GM18511 (cell line): ENCODE data around the gene PPM1E.
"Not testable (repeated sequence)": the region's sequence is repeated elsewhere in the genome, so short reads cannot be mapped to it uniquely, and the experiment has no call there.

Experiments
- ATAC-seq: cut with Tn5 transposase; IDR thresholded peaks from one replicate; pipeline ENCODE4 v1.9.1; 2021; ENCODE audit warnings: mild to moderate bottlenecking, moderate library complexity; ENCODE audit not compliant: unreplicated experiment

The PPM1E gene

DNA sequence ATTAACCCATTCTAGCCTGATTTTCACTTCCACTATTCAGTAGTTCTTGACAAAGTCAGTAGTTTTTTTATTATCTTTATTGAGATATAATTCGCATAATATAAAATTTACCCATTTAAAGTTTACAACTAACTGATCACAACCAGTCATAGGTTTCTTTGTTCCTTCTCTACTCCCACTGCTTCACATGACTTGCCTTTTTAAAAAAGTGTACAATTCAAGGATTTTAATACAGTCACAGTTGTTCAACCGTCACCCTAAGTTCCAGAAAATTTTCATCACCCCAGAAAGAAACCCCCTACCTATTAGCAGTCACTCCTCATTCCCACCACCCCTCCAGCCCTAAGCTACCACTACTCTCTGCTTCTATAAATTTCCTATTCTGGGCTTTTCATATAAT lies 188.5 kb downstream of the PPM1E start:
- no peak for ATAC-seq

DNA sequence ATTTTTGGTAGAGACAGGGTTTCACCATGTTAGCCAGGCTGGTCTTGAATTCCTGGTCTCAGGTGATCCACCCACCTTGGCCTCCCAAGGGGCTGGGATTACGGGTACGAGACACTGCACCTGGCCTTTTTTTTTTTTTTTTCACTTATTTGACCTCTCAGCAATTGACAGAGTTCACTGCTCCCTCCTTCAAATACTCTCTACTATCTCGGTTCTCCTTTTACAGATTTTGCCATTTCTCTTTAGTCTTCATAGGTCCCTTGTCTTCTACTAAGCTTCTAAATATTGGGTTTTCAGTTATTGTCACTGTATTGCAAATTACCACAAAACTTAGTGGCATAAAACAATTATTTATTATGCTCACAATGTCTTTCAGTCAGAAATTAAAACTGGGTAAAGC lies 191.8 kb downstream of the PPM1E start:
- ATAC-seq = no peak

DNA sequence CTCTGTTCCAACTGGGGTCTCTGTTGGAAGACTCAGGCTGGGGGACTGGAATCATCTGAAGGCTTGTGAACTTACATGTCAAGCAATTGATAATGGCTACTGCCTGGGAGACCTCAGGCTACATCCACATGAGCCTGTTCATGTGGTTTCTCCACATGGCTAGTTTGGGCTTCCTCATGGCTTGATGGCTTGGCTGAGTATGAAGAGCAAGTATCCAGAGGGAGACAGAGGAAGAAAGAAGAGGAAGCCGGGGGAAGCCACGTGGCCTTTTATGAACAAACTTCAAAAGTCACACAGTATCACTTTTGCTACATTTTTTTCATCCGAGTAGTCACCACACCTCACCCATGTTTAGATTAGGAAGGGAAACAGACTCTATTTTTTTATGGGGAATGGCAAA lies 192.2 kb downstream of the PPM1E start:
- no peak for ATAC-seq

DNA sequence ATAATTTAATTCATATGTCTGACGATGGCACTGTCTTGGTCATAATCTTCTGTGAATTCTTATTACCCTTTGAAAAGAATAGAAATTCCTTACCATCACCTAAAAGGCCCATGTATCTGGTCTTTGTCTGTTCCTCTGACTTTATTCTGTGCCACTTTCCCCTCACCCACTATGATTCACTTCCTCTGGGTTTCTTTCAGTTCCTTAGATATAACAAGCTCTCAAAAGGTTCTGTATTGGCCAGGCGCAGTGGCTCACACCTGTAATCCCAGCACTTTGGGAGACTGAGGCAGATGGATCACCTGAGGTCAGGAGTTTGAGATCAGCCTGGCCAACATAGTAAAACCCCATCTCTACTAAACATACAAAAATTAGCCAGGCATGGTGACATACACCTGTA lies 198.7 kb downstream of the PPM1E start:
- not testable (repeated sequence) for ATAC-seq

DNA sequence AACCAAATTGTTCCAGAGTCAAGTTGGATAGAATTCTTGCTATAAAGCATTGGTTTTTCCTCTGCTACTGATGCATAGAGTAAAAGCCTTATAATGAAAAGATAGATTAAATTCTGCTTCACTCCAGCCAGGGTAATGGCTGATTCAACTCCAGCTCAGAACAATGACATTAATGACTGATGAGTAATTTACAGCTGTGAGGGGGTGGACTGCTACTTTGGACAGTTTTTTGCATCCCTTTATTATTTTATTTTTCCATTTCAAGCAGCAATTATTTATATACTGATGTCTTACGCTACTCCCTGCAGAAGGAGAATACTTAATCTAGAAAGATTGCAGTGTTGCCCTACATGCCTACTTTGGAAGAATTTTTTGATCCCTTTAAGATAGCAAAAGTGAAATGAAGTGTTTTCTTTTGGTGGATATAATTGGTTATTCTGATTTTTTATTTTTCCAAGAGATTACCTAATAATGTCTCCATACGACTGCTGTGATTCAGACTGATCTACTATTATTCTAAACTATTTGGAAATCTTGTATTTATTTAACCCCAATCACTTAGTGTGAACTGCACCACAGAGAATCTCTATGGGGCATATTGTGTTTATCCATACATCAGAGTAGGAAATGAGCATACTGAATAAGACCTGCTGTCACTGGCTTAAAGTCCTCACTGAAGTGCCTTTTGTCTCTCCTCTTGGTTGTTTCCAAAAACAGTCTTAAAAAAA lies 201.5 kb downstream of the PPM1E start:
- no peak for ATAC-seq

DNA sequence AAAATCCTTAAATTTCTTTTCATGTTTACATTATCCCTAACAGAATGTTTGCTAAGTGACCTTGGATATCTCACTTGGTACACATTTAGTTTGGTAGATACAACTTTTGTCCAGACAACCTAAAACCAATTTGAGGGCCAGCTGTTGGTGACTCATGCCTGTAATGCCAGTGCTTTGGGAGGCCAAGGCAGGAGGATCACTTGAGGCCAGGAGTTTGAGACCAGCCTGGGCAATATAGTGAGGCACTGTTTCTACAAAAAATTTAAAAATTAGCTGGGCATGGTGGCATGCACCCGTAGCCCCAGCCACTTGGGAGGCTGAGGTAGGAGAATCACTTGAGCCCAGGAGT lies 202.0 kb downstream of the PPM1E start:
- ATAC-seq = not testable (repeated sequence)

DNA sequence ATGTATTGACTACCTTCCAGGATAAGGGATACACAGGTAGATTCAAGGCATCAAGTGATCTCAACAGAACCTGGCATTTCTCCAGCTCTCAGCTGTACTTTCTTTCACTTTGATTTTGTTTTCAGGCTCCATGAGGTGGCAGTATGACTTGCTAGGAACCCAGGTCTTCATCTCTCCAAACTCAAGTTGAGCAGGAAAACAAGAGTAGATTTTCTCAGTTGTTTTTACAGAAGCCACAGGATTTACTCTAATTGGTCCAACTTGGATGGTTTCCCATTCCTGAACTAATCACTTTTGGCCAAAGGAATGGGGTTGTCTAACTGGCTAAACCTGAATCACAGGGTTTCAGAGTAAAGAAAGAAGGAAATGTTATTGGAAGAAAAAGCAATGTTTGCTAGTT lies 204.4 kb downstream of the PPM1E start:
- no peak for ATAC-seq

DNA sequence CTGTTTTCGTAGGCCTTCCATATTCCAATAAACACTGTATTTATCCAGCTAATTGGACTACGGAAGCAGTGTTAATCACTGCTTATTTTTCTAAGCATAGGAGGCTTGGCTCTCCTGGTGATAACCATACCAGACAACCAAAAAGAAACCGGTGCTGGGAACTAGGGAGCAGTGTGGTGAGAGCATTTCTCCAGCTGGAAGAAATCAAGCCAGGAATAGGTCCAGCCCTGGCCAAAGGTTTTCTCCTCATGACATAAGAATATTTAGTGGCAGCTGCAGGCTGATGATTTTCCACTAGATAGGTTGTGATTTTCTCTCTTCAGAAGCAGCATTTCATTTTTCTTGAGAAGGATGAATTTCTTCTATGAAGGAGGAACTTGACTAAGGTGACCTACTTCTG lies 209.6 kb downstream of the PPM1E start:
- no peak for ATAC-seq

DNA sequence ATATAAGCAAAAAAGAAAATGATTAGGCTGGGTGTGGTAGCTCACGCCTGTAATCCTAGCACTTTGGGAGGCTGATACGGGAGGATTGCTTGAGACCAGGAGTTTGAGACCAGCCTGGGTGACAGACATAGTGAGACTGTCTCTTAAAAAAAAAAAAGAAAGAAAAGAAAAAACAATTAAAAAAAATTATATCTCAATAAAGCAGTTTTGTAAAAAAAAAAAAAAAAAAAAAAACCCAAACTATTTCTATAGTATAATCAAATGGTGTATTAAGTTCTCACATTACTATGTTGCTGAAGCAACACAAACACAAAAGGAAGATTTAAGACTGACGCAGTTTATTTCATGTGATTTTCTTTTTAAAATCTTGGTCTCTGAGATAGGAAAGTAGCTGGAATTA lies 210.6 kb downstream of the PPM1E start:
- no peak for ATAC-seq

DNA sequence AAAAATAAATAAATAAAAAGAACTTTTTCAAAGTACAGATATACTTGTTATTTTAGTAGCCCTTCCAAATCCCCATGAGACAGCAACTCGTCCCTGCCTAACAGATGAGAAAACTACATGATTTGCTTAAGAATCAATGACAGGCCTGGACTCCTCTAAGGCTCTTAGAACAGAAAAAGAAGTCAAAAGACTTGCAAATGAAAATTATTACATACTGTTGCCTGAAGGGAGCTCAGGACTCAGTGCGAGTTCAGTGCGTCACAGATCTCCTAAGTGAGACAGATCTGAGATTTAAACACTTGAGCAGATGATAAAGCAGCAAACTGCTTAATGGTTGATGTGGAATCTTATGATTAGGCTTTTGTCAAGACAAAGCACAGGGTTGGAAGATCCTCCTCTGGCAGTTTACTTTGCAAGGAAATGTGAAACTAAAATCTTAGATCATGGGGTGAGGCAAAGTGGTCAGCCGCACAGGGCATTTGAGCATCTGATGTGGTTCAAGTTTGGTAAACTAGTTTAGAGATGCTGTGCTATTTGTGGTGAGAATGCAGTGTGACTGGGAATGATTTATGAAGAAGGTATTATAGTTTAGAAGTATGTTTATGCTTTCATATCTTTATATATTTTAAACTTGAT lies 212.9 kb downstream of the PPM1E start:
- no peak for ATAC-seq

DNA sequence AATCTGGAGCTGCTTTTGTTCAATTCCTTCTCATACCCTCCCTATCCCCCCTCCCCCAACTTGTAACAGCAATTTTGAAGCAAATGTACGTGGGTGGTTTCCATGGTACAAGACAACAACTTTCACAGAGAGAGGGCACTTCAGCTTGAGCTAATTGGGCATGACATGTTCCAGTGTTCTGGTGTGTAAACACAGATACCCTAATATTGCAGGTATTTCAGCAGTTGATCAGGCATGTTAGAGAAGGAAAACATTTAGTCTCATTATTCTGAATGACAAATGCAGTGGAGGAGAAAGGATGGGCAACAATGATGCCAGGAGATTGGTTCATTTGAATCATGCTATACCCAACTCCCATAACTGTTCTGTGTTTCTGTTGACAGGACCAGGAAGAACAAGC lies 213.5 kb downstream of the PPM1E start:
- no peak for ATAC-seq

DNA sequence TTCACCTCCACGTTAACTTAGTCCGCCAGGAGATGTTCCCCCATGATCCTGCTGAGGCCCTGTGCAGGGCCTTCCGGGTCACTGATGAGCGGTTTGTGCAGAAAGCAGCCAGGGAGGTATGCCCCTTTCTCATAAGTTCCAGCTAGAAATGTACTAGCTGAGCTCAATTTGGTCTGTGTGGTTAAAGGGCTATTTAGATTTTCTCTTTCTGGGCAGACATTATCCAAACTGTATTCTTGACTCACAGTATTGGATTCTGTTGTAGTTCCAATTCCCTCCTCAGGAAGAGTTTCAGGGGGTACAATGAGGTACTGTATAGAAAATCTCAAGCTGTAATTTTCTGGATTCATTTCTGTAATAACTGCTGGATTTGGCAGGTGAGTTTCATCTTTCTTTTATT lies 214.0 kb downstream of the PPM1E start:
- ATAC-seq = no peak

DNA sequence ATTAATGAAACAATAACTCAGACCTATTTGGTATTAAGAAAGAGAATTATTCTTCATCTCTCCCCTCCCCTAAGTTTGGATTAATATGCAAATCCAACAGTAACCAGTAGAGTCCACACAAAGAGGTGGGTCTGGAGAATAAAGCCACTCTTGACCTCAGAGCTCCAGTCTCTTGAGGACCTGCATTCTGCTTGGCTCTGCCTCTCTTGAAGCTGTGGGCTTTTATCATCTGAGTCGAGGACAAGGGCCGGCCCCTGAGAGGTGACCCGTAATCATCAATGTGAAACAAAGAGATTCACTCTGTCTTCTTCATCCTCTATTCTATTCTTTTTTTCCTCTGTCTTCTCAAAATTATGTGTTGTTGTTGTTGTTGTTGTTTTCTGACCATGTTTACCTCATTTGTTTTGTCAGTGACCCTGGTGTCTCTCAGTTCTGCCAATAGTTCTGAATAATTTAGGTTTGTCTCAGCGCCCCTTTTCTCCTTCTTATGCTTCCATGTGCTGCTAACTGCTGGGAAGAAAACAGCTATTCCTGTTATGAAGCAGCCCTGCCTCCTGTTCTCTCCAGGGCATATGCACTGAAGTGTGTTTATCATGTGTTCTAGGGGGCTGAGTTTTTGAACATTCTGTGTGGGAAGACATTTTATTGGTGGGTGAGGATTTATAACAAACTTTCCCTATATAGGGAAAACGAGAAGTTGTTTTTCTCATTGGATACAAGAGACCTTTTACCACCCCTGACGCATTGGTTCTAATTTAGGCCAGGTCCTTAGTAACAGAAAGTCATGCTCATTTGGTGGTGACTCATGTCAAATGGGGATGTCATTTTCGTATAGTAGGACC lies 215.2 kb downstream of the PPM1E start:
- no peak for ATAC-seq

DNA sequence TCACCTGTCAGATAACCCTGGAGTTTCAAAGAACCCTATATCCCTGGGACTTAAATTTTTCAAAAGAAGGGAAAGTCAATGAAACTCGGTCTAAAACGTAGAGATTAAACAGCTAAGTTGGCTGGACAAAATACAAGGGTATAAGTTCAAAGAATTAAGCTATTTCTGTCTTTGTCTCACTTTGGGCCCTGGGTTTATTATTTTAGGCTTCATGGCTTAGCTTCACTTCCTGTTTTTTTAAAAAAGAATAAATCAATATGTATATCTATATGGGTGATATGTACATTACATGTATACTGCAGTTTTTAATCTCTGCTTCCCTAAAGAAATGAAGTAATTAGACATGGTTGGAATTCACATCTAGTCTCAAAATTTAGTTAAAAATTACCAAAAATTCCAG lies 218.7 kb downstream of the PPM1E start:
- ATAC-seq = no peak

DNA sequence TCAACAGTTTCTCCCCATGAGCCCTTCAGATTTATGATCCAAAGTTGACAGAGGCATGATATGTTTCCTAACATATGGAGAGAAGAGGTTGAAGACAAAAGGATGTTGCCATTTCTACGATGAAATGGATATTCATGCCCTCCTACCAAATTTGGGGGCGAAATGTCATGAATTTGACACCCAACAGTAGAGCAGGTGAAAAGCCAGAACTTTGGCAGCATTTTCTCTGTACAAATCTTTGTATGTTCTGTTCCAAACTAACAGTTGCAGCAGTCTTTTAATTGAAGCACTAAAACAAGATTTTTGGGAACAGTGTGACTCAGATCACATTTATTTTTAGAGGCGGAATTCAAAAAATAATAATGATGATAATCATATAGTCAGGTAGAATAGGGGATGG lies 220.9 kb downstream of the PPM1E start:
- no peak for ATAC-seq

DNA sequence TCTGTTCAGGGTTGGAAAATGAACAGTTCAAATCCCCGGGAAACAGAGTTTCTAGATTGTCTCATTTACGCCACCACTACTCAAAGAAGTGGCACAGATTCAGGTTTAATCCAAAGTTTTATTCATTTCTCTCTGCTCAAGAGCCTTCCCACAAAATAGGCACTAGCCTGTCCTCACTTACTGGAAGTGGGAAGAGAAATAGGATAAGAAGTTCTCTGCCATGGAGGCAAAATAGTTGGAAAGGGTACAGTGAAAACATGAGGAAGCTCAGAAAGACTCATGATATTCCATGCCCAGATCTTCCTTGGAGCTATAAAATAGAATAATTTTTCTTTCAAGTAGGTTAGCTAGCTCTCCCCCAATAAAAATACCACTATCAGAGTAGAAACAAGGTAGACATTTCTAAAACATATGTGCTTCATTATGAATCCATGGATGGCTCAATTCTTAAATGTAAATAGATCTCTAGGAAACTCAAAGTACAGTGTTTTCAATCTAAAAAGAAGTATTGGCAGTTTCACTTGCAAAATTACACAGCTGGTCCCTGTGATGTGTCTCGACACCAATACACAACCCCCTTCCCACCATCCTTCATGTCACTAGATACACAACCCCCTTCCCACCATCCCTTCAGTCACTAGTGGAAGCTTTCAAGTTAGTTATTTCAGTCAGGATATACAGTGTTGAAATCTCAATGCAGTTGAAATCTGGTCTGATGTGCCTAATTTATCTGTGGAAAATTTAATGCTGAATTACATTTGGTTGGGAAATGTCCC lies 225.2 kb downstream of the PPM1E start:
- ATAC-seq = no peak

DNA sequence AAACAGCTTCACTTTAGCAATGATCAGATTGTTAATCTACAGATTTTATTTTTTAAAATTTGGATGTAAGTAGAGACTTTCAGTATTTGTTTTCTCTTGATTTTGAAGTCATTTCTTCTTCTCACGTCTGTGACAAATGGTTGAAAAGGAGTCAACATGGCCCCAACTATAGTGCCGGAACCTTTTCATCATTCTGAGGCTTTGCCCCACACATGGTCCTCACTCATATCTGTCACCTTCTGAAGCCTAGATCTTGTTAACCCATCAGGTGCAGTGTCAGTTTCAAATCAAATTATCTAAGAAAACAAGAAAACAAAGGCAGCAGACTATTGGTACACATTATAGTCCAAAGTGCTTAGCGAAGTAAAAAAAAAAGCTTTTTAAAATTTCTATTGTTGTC lies 227.0 kb downstream of the PPM1E start:
- no peak for ATAC-seq

DNA sequence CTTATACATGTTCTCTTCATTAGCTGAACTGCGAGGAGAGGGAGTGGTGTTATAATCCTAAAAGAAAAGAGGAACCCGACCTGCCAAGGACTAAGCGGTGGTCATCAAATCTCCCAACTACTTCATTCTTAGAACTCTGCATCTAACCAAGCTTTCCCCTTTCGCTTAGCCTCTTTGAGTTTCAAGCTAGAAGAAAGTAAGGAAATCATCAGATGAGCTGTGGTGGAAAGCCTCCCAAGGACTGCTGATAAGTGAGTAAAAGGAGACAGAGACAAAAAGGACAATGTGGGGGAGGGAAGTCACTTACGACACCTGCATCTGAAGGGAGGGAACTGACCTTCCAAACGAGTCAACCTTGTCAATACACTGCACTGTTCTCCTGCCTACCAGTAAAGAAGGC lies 229.7 kb downstream of the PPM1E start:
- ATAC-seq = no peak

DNA sequence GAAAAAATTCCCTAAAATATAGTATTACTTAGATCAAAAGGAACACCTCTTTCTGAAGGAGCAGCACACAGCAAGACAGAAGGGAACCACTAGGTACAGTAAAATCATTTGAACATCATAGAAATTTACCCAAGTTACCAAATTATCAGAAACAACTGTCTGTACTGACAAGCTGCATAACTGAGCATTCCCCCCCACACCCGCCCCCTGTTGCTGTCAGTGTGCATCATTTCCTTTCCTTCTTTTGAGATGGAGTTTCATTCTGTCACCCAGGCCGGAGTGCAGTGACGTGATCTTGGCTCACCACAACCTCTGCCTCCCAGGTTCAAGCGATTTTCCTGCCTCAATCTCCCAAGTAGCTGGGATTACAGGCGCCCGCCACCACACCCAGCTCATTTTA lies 230.3 kb downstream of the PPM1E start:
- no peak for ATAC-seq

DNA sequence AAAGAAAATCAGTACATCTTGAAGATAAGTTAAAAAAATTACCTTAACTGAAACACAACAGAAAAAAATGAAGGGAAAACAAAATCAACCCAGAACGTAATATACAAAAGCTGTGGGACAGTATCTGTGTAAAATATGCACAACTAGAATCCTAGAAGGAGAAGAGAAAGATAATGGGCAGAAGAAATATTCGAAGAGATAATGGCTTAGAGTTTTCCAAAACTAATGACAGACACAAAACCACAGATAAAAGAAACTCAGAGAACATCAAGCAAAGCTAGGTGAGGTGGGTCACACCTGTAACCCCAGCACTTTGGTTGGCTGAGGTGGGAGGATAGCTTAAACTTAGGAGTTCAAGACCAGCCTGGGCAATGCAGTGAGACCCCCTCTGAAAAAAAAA lies 234.0 kb downstream of the PPM1E start:
- ATAC-seq = no peak

DNA sequence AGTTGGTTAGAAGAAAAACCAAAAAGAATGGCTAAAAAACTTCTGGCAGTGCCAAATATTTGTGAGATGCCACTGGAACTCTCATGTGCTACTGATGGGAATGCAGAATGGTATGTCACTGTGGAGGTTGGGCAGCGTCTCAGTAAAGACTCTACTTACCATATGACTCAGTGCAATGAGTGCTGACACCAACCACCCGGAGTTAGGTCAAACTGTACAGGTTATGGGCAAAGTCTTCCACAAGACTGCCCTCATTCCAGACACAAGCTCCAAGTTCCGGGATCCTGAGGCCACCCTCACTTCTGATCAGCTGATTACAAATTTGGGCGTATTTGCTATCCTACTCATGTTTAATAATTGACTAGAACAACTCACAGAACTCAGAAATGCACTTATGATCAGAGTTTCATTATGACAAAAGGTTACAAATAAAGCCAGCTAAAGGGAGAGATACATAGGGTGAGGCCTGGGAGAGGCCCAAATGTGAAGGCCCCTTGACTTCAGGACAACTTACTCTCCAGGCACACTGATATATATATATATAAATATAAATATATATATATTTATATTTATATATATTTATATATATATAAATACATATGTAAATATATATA lies 236.2 kb downstream of the PPM1E start:
- peak; percentile 77 for ATAC-seq
